Mesendoderm (in vitro differentiated cells): ENCODE measurements around the gene SLCO4A1.

Source experiments
- DNase-seq: peaks from one replicate; pipeline ENCODE4 v3.0.0; 2013
- H2AK5ac ChIP-seq: 2 replicates; pipeline ENCODE4 v1.6.1; 2013; ENCODE audit warnings: low read length, inconsistent platforms
- H2BK120ac ChIP-seq: 2 replicates; pipeline ENCODE4 v1.6.1; 2013; ENCODE audit warnings: low read depth, mild to moderate bottlenecking, low read length, moderate library complexity, mixed read lengths
- H2BK15ac ChIP-seq: replicated peaks from 2 replicates; pipeline ENCODE4 v1.6.1; 2013; ENCODE audit warnings: low read depth, mild to moderate bottlenecking, moderate library complexity
- H2BK5ac ChIP-seq: 2 replicates; pipeline ENCODE4 v1.6.1; 2013; ENCODE audit warnings: low read length, inconsistent platforms
- H3K18ac ChIP-seq: 2 replicates; pipeline ENCODE4 v1.6.1; 2013; ENCODE audit warnings: mild to moderate bottlenecking, low read length, mixed read lengths
- H3K23ac ChIP-seq: one replicate; pipeline ENCODE4 v1.6.1; 2013; ENCODE audit warnings: low read length
- H3K27ac ChIP-seq: 2 replicates; pipeline ENCODE4 v1.5.1; 2013; ENCODE audit warnings: low read depth, mild to moderate bottlenecking, inconsistent platforms, low read length, moderate library complexity
- H3K27me3 ChIP-seq: 2 replicates; pipeline ENCODE4 v1.6.1; 2013; ENCODE audit warnings: low read length, control low read depth, mild to moderate bottlenecking, inconsistent platforms; ENCODE audit not compliant: insufficient read depth, poor library complexity
- H3K36me3 ChIP-seq: 2 replicates; pipeline ENCODE4 v1.6.1; 2013; ENCODE audit warnings: low read length, inconsistent platforms; ENCODE audit not compliant: control insufficient read depth, insufficient read depth
- H3K4ac ChIP-seq: one replicate; pipeline ENCODE4 v1.6.1; 2013; ENCODE audit warnings: low read depth, mild to moderate bottlenecking, low read length, moderate library complexity
- H3K4me1 ChIP-seq: 2 replicates; pipeline ENCODE4 v1.6.1; 2013; ENCODE audit warnings: low read depth, low read length, inconsistent platforms; ENCODE audit not compliant: control insufficient read depth
- H3K4me2 ChIP-seq: 2 replicates; pipeline ENCODE4 v1.6.1; 2013; ENCODE audit warnings: low read length
- H3K4me3 ChIP-seq: 2 replicates; pipeline ENCODE4 v1.5.1; 2013; ENCODE audit warnings: mild to moderate bottlenecking, low read length
- H3K56ac ChIP-seq: one replicate; pipeline ENCODE4 v1.6.1; 2013; ENCODE audit warnings: low read length
- H3K79me1 ChIP-seq: 2 replicates; pipeline ENCODE4 v1.6.1; 2013; ENCODE audit warnings: low read length, inconsistent platforms
- H3K79me2 ChIP-seq: 2 replicates; pipeline ENCODE4 v1.6.1; 2013; ENCODE audit warnings: mild to moderate bottlenecking, low read length; ENCODE audit not compliant: control insufficient read depth, insufficient read depth
- H3K9ac ChIP-seq: 2 replicates; pipeline ENCODE4 v1.6.1; 2013; ENCODE audit warnings: low read length, inconsistent platforms
- H4K5ac ChIP-seq: one replicate; pipeline ENCODE4 v1.6.1; 2013; ENCODE audit warnings: low read length
- H4K8ac ChIP-seq: one replicate; pipeline ENCODE4 v1.6.1; 2013; ENCODE audit warnings: low read depth, mild to moderate bottlenecking, control low read depth, low read length, moderate library complexity
- WGBS: extraction: QIAGEN DNeasy Blood & Tissue Kit; methylation state at CpG from one replicate; pipeline ENCODE4 v1.1.7; 2013; ENCODE audit warnings: low lambda C conversion rate, missing lambda C conversion rate; ENCODE audit not compliant: insufficient coverage; ENCODE audit errors: extremely low coverage; 5-methylcytosine and 5-hydroxymethylcytosine counted together

SLCO4A1 gene

GRCh38 chr20:62664019-62664971, 22.0 kb downstream of the SLCO4A1 start:
- Histone ChIP-seq H3K23ac (no peak overlapping the region), H3K79me2 (no peaks in the 10 kb centered on the region), H3K79me1 (no peaks in the 10 kb centered on the region), H3K36me3 (no peaks in the 10 kb centered on the region), H2BK15ac (no peak overlapping the region), H3K56ac (no peak overlapping the region), H2AK5ac (no peak overlapping the region), H3K4ac (no peak overlapping the region), H3K4me1 (no peaks in the 10 kb centered on the region), H3K27me3 (no peaks in the 10 kb centered on the region), H3K4me2 (no peak overlapping the region), H2BK5ac (no peak overlapping the region), H4K5ac (no peak overlapping the region), H2BK120ac (no peak overlapping the region), H4K8ac (no peak overlapping the region), H3K9ac (no peak overlapping the region), H3K27ac (no peak overlapping the region), H3K4me3 (no peak overlapping the region), H3K18ac (no peak overlapping the region)
- no peak for DNase-seq
- WGBS = no CpG with 5 or more reads among the region's 18 CpGs

- H4K8ac ChIP-seq = no peak overlapping the region
- no peak overlapping the region for H3K4me2 ChIP-seq
- no peak overlapping the region for H3K4me3 ChIP-seq
- no peak overlapping the region for H4K5ac ChIP-seq
- no peak overlapping the region for H3K56ac ChIP-seq
- no peaks in the 10 kb centered on the region for H3K79me1 ChIP-seq
- H2BK120ac ChIP-seq = no peak overlapping the region
- H2BK15ac ChIP-seq = no peak overlapping the region
- H2AK5ac ChIP-seq = no peak overlapping the region
- no peak overlapping the region for H3K9ac ChIP-seq
- no peaks in the 10 kb centered on the region for H3K36me3 ChIP-seq
- H3K18ac ChIP-seq = no peak overlapping the region
- H3K4ac ChIP-seq = no peak overlapping the region
- no peaks in the 10 kb centered on the region for H3K79me2 ChIP-seq
- no peaks in the 10 kb centered on the region for H3K27me3 ChIP-seq
- no peak overlapping the region for H2BK5ac ChIP-seq
- H3K27ac ChIP-seq = no peak overlapping the region
- H3K23ac ChIP-seq = no peak overlapping the region
- WGBS = no CpG with 5 or more reads among the region's 12 CpGs
- no peak for DNase-seq
- H3K4me1 ChIP-seq = no peaks in the 10 kb centered on the region
Observed at GRCh38 chr20:62665153-62665754, 23.0 kb downstream of the SLCO4A1 start.

- no peak overlapping the region for H2AK5ac ChIP-seq
- no peak for DNase-seq
- no peak overlapping the region for H2BK120ac ChIP-seq
- H3K9ac ChIP-seq = no peak overlapping the region
- no peaks in the 10 kb centered on the region for H3K79me1 ChIP-seq
- no peaks in the 10 kb centered on the region for H3K4me1 ChIP-seq
- no peaks in the 10 kb centered on the region for H3K27me3 ChIP-seq
- H2BK5ac ChIP-seq = no peak overlapping the region
- H3K4me2 ChIP-seq = no peak overlapping the region
- H3K4me3 ChIP-seq = no peak overlapping the region
- no peak overlapping the region for H3K18ac ChIP-seq
- H3K27ac ChIP-seq = no peak overlapping the region
- no peak overlapping the region for H4K8ac ChIP-seq
- no peaks in the 10 kb centered on the region for H3K36me3 ChIP-seq
- H3K23ac ChIP-seq = no peak overlapping the region
- no peak overlapping the region for H2BK15ac ChIP-seq
- WGBS = no CpG with 5 or more reads among the region's 33 CpGs
- H3K56ac ChIP-seq = no peak overlapping the region
- H3K4ac ChIP-seq = no peak overlapping the region
- H4K5ac ChIP-seq = no peak overlapping the region
- no peaks in the 10 kb centered on the region for H3K79me2 ChIP-seq
Observed at GRCh38 chr20:62665826-62666735, 23.8 kb downstream of the SLCO4A1 start.

- Histone ChIP-seq H3K4me3 (no peak overlapping the region), H2BK15ac (no peak overlapping the region), H4K8ac (no peak overlapping the region), H3K36me3 (no peaks in the 10 kb centered on the region), H3K4me2 (no peak overlapping the region), H3K4me1 (no peaks in the 10 kb centered on the region), H3K79me1 (no peaks in the 10 kb centered on the region), H3K56ac (no peak overlapping the region), H3K23ac (no peak overlapping the region), H2AK5ac (no peak overlapping the region), H3K4ac (no peak overlapping the region), H3K9ac (no peak overlapping the region), H2BK120ac (no peak overlapping the region), H3K18ac (no peak overlapping the region), H3K27ac (no peak overlapping the region), H3K27me3 (no peaks in the 10 kb centered on the region), H4K5ac (no peak overlapping the region), H3K79me2 (no peaks in the 10 kb centered on the region), H2BK5ac (no peak overlapping the region)
- WGBS = no CpG with 5 or more reads among the region's 27 CpGs
- DNase-seq = no peak
Observed at GRCh38 chr20:62666736-62667529, 24.6 kb downstream of the SLCO4A1 start.
